HG03565 (cell line): Measurements from ENCODE around the gene FGA.

Experiments
- ATAC-seq: cut with Tn5 transposase; IDR thresholded peaks from one replicate; pipeline ENCODE4 v1.9.1; 2021; ENCODE audit warnings: mild to moderate bottlenecking, moderate library complexity; ENCODE audit not compliant: unreplicated experiment

FGA gene

GRCh38 chr4:154583230-154583629 lies 7.3 kb downstream of the FGA start:
- no peak for ATAC-seq

GRCh38 chr4:154582723-154583122 lies 7.8 kb downstream of the FGA start:
- ATAC-seq, result no peak

- no peak for ATAC-seq
Observed at GRCh38 chr4:154579927-154580326, 10.6 kb downstream of the FGA start.

GRCh38 chr4:154578919-154579318 lies 11.6 kb downstream of the FGA start:
- ATAC-seq, result no peak

GRCh38 chr4:154577324-154577723 lies 13.2 kb downstream of the FGA start:
- ATAC-seq, result no peak

- no peak for ATAC-seq
Observed at GRCh38 chr4:154574311-154574710, 16.2 kb downstream of the FGA start.

- ATAC-seq, result no peak
Observed at GRCh38 chr4:154573190-154573870, 17.2 kb downstream of the FGA start.

- ATAC-seq, result no peak
Observed at GRCh38 chr4:154569584-154569983, 21.0 kb downstream of the FGA start.

GRCh38 chr4:154569028-154569427 lies 21.5 kb downstream of the FGA start:
- no peak for ATAC-seq

- ATAC-seq, result no peak
Observed at GRCh38 chr4:154566639-154567204, 23.8 kb downstream of the FGA start.

- ATAC-seq, result no peak
Observed at GRCh38 chr4:154565704-154566103, 24.8 kb downstream of the FGA start.

GRCh38 chr4:154564311-154564710 lies 26.2 kb downstream of the FGA start:
- no peak for ATAC-seq

- ATAC-seq, result no peak
Observed at GRCh38 chr4:154562697-154563254, 27.8 kb downstream of the FGA start, which contains the start of gene FGB. Gene FGB (plus strand): TSS chr4:154563011. CDS start chr4:154563019, 8 bp downstream.

- no peak for ATAC-seq
Observed at GRCh38 chr4:154560824-154561231, 29.7 kb downstream of the FGA start.

GRCh38 chr4:154560419-154560801 lies 30.1 kb downstream of the FGA start:
- ATAC-seq, result no peak

GRCh38 chr4:154559494-154560418 lies 30.8 kb downstream of the FGA start:
- ATAC-seq, result peak; percentile 85

GRCh38 chr4:154559141-154559493 lies 31.4 kb downstream of the FGA start:
- ATAC-seq, result peak; percentile 15

GRCh38 chr4:154551872-154552686 lies 38.5 kb downstream of the FGA start:
- ATAC-seq, result peak; percentile 38

GRCh38 chr4:154549894-154550790 lies 40.4 kb downstream of the FGA start, which contains the start of gene PLRG1:
Gene PLRG1 (minus strand): TSS chr4:154550400. CDS start chr4:154550308, 92 bp downstream.
- ATAC-seq, result peak; percentile 99
